Tibial artery (tissue), 4 donors: ENCODE data around the gene PBX2.

Experiments used
- DNase-seq, 2 donors: peaks; one replicate each; pipeline ENCODE4 v3.0.0-alpha.2; 2019
- H3K27ac ChIP-seq, 2 donors: fragments of 200-600 bp; sonication (generic) in 1 of 2; 1 replicate in 1 of 2; 2 replicates in 1 of 2; pipeline ENCODE4 v1.5.1; 2018 to 2019; ENCODE audit warnings: mild to moderate bottlenecking in 1 of 2
- H3K27me3 ChIP-seq, 2 donors: fragments of 200-600 bp; sonication (generic) in 1 of 2; one replicate each; pipeline versions ENCODE4 v1.5.1 to v1.6.0; 2016 to 2019
- H3K36me3 ChIP-seq, 3 donors: fragments of 200-600 bp; sonication (generic) in 2 of 3; one replicate each; pipeline ENCODE4 v1.5.1; 2016 to 2019; ENCODE audit warnings: mild to moderate bottlenecking in 2 of 3
- H3K4me1 ChIP-seq, 4 donors: fragments of 200-600 bp; sonication (generic) in 2 of 4; 1 replicate in 3 of 4; 2 replicates in 1 of 4; pipeline ENCODE4 v1.5.1; 2016 to 2019
- H3K4me3 ChIP-seq, 2 donors: fragments of 200-600 bp; sonication (generic) in 1 of 2; 1 replicate in 1 of 2; 2 replicates in 1 of 2; pipeline ENCODE4 v1.5.1; 2018 to 2019; ENCODE audit warnings: mild to moderate bottlenecking in 2 of 2
- H3K9me3 ChIP-seq, 3 donors: fragments of 200-600 bp; sonication (generic) in 1 of 3; one replicate each; pipeline ENCODE4 v1.5.1; 2016 to 2019
- intact Hi-C: fragments of 100-400 bp; cut with DNase I; formaldehyde crosslinking; loops from one replicate; pipeline ENCODE4 v1.15.0; 2023; ENCODE audit warnings: low total_unique reads
- TF ChIP-seq, protein P1 (sequence below), 2 experiments: fragments of 200-600 bp in 1 of 2; fragments of 450-650 bp in 1 of 2; IDR thresholded peaks; one replicate each; pipeline ENCODE4 v1.5.1; 2017 to 2019; ENCODE audit warnings: antibody characterized with exemption in 2 of 2, mild to moderate bottlenecking in 1 of 2, moderate library complexity in 1 of 2

The PBX2 gene

DNA sequence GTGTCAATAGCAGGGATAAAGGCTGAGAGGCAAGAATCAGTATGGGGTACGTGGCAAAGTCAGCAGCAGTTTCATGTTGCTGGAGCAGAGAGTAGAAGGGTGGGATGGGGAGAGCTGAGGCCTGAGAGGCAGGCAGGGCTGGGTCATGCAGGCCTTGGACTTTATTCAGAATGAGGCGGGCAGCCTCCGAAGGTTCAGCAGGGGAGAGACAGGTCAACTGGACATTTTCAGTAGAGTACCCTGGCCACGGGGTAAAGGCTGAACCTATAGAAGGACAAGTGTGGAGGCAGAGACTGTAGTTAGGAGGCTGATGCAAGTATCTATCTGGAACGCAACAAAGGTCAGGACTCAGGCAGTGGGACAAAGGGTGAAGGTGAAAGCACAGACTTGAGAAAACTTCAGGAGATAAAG is 20.2 kb upstream of the PBX2 start:
- intact Hi-C loops: no loop called here
- TF ChIP-seq, protein P1, sequence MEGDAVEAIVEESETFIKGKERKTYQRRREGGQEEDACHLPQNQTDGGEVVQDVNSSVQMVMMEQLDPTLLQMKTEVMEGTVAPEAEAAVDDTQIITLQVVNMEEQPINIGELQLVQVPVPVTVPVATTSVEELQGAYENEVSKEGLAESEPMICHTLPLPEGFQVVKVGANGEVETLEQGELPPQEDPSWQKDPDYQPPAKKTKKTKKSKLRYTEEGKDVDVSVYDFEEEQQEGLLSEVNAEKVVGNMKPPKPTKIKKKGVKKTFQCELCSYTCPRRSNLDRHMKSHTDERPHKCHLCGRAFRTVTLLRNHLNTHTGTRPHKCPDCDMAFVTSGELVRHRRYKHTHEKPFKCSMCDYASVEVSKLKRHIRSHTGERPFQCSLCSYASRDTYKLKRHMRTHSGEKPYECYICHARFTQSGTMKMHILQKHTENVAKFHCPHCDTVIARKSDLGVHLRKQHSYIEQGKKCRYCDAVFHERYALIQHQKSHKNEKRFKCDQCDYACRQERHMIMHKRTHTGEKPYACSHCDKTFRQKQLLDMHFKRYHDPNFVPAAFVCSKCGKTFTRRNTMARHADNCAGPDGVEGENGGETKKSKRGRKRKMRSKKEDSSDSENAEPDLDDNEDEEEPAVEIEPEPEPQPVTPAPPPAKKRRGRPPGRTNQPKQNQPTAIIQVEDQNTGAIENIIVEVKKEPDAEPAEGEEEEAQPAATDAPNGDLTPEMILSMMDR (IDR thresholded peaks at IDR 0.05): no peak
- no peak overlapping the region for H3K27ac ChIP-seq
- no peaks in the 10 kb centered on the region for H3K36me3 ChIP-seq
- H3K4me3 ChIP-seq: no peak overlapping the region
- H3K9me3 ChIP-seq: no peaks in the 10 kb centered on the region
- DNase-seq: peak in 1 of 2 donors; percentile 56
- H3K27me3 ChIP-seq: no peaks in the 10 kb centered on the region
- no peaks in the 10 kb centered on the region for H3K4me1 ChIP-seq

DNA sequence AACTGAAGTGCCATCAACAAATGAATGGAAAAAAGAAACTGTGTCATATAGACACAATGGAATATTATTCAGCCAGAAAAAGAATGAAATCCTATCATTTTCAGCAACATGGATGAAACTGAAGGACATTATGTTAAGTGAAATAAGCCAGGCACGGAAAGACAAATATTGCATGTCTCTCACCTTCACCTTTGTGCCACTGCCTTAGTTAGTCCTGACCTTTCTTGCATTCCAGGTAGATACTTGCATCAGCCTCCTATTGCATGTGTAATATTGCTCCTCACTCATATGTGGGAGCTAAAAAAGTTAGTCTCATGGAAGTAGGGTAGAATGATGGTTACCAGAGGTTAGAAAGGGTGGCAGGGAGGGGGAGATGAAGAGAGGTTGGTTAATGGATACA is 19.0 kb upstream of the PBX2 start:
- DNase-seq: no peak
- Histone ChIP-seq H3K27me3 (peaks cover 0 to 3% of the 10 kb centered on the region in 2 donors), H3K9me3 (no peaks in the 10 kb centered on the region), H3K27ac (no peak overlapping the region), H3K4me1 (no peaks in the 10 kb centered on the region), H3K4me3 (no peak overlapping the region), H3K36me3 (no peaks in the 10 kb centered on the region)
- TF ChIP-seq, protein P1 (IDR thresholded peaks at IDR 0.05): no peak
- intact Hi-C loops: no loop called here

DNA sequence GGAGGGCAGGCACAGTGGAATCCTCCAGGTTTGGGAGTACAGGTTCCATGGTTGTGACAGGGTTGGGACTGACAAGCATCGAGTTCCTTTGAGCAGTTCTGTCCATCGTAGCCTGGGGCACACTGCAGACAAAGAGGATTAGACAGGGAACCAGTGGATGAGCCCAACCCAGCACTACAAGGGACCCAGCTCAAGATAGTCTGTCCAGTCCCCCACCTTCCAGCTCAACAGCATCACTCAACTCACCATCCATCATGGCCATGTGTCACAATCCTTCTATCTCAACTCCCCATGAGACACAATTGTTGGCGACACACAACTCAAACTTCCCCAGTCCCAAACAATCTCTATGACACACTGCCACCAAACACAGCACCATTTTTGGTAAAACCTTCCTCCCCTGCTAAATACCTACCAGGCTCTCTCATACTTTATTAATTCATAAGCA is 14.3 kb upstream of the PBX2 start:
- intact Hi-C loops: no loop called here
- no peaks in the 10 kb centered on the region for H3K9me3 ChIP-seq
- no peaks in the 10 kb centered on the region for H3K36me3 ChIP-seq
- no peak for DNase-seq
- H3K27me3 ChIP-seq: peaks cover 0 to 35% of the 10 kb centered on the region in 2 donors
- TF ChIP-seq, protein P1 (IDR thresholded peaks at IDR 0.05): no peak
- H3K27ac ChIP-seq: no peak overlapping the region
- H3K4me1 ChIP-seq: no peaks in the 10 kb centered on the region
- no peak overlapping the region for H3K4me3 ChIP-seq

DNA sequence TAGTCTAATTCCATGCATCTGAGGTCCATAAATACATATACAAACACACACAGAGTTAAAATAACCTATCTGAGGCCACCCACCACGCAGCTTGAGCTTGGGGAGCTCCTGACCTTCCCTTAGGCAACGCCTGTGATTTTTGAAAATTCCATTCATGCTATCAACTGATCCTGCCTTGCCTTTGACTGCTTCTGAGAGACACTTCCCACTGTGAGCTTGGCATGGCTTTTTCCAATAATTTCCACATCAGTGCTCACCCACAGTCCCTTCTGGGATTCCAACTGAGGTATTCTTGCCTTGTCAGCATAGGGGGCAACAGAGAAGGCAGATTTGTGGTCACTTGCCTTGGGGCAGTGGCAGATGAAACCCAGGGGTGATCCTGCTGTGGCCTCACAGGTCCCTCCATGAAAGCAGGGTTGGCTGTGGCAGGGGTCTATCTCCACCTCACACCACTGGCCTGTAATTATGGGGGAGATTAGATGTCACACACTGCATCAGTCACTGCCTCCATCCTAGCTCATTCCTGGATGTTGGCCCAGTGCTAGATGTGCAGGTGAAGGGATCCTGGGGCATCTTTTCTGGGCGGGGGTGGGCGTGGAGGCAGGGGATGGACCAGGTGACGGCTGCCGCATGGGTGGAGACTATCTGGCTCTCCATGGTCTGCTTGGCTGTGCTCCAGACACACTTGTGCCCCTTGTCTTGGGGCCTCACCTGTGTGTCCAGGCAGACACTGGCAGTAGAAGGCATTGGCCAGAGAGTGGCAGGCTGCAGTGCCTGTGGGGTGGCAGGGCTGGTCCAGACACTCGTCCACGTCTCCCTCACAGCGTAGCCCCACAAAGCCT is 13.6 kb upstream of the PBX2 start:
- H3K36me3 ChIP-seq: no peaks in the 10 kb centered on the region
- no peaks in the 10 kb centered on the region for H3K4me1 ChIP-seq
- TF ChIP-seq, protein P1 (IDR thresholded peaks at IDR 0.05): no peak
- H3K4me3 ChIP-seq: no peak overlapping the region
- no peaks in the 10 kb centered on the region for H3K9me3 ChIP-seq
- H3K27ac ChIP-seq: no peak overlapping the region
- peaks cover 0 to 35% of the 10 kb centered on the region in 2 donors for H3K27me3 ChIP-seq
- intact Hi-C loops: no loop called here
- DNase-seq: peak in 1 of 2 donors; percentile 46

DNA sequence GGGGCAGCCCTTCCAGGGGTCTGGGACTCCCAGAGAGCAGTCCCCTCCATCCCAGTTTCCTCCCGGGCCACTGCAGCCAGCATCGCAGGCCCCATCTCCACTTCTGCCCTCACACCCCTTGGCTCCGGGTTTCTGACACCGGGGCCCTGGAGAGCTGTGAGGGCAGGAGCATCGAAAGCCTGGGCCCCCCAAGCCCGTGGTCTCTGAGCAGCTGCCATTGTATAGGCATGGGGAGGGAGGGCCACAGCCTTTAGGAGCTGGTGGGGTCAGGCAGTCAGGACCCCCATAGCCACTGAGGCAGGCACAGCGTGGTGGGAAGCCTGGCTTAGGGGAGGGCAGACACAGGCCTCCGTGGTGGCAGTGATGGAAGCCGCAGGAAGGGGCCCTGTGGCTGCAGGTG is 12.2 kb upstream of the PBX2 start:
- H3K27me3 ChIP-seq: peaks cover 0 to 35% of the 10 kb centered on the region in 2 donors
- no peak for DNase-seq
- intact Hi-C loops: no loop called here
- H3K4me3 ChIP-seq: no peak overlapping the region
- no peaks in the 10 kb centered on the region for H3K36me3 ChIP-seq
- H3K4me1 ChIP-seq: peaks cover 0 to 2% (median 2%) of the 10 kb centered on the region in 4 donors
- H3K27ac ChIP-seq: no peak overlapping the region
- TF ChIP-seq, protein P1 (IDR thresholded peaks at IDR 0.05): no peak
- H3K9me3 ChIP-seq: no peaks in the 10 kb centered on the region
